Measurements from ENCODE around the gene TLK2. TPM values are rescaled to one million over a fixed set of nuclear protein-coding genes. Genes with fewer than 3 reads are reported as not detected.

TLK2 gene
- total RNA-seq, 1 experiment from 2014 or later = 54.7 TPM

DNA sequence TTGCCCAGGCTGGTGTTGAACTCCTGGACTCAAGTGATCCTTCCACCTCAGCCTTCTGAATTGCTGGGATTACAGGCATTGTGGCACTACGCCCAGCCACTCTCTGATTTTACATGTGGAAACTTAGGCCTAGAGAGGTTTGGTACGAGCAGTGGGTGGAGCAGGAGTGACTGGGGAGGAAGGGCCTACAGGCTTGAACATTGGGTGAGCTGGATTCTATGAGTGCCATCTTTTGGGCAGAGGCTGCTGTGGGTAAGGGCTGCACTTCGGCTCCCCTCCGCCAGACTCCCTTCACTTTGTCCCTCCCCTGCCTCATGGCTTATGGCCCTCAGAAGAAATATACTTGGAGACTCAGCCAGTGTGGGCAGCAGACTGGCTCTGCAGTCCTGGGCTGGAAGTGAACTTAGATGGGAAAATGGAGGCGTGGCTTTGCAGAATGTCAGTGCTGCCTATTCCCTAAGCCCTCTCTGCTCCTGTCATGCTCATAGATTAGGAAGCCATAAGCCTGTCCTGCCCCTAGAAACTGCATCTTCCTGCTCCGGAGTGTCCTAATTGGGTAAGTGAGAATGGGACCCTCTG lies 139.4 kb downstream of the TLK2 start:
- TF ChIP-seq, protein P1, sequence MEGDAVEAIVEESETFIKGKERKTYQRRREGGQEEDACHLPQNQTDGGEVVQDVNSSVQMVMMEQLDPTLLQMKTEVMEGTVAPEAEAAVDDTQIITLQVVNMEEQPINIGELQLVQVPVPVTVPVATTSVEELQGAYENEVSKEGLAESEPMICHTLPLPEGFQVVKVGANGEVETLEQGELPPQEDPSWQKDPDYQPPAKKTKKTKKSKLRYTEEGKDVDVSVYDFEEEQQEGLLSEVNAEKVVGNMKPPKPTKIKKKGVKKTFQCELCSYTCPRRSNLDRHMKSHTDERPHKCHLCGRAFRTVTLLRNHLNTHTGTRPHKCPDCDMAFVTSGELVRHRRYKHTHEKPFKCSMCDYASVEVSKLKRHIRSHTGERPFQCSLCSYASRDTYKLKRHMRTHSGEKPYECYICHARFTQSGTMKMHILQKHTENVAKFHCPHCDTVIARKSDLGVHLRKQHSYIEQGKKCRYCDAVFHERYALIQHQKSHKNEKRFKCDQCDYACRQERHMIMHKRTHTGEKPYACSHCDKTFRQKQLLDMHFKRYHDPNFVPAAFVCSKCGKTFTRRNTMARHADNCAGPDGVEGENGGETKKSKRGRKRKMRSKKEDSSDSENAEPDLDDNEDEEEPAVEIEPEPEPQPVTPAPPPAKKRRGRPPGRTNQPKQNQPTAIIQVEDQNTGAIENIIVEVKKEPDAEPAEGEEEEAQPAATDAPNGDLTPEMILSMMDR (conservative IDR thresholded peaks at IDR 0.05; ENCODE audit: low read depth, low read length) = no peak
- TF ChIP-seq EZH2 (IDR thresholded peaks at IDR 0.05; ENCODE audit: borderline replicate concordance, low read depth, low read length, poor library complexity, severe bottlenecking) = no peak
- Histone ChIP-seq H3K4me3 (ENCODE audit: low read depth, low read length, poor library complexity, severe bottlenecking) (no peak overlapping the region), H3K4me1 (ENCODE audit: insufficient read depth, low read length, poor library complexity, severe bottlenecking) (no peaks in the 10 kb centered on the region), H3K36me3 (ENCODE audit: insufficient read depth, low read length, poor library complexity, severe bottlenecking) (no peaks in the 10 kb centered on the region), H3K9me3 (ENCODE audit: low read depth, low read length, poor library complexity, severe bottlenecking) (no peaks in the 10 kb centered on the region), H3K27me3 (replicated peaks; ENCODE audit: insufficient read depth, low read depth, low read length, poor library complexity) (no peaks in the 10 kb centered on the region), H3K27ac (ENCODE audit: low read depth, low read length, poor library complexity, severe bottlenecking) (no peak overlapping the region)
- ChIA-PET POLR2A (ENCODE audit: low non-redundant PET) (no interaction called here), CTCF (no interaction called here)
- DNase-seq (ENCODE audit: low spot score) = no peak
- no TSS peak for BruUV-seq (replicated peaks)
- intact Hi-C loops (cut with micrococcal nuclease; ENCODE audit: unreplicated experiment) = no loop called here

DNA sequence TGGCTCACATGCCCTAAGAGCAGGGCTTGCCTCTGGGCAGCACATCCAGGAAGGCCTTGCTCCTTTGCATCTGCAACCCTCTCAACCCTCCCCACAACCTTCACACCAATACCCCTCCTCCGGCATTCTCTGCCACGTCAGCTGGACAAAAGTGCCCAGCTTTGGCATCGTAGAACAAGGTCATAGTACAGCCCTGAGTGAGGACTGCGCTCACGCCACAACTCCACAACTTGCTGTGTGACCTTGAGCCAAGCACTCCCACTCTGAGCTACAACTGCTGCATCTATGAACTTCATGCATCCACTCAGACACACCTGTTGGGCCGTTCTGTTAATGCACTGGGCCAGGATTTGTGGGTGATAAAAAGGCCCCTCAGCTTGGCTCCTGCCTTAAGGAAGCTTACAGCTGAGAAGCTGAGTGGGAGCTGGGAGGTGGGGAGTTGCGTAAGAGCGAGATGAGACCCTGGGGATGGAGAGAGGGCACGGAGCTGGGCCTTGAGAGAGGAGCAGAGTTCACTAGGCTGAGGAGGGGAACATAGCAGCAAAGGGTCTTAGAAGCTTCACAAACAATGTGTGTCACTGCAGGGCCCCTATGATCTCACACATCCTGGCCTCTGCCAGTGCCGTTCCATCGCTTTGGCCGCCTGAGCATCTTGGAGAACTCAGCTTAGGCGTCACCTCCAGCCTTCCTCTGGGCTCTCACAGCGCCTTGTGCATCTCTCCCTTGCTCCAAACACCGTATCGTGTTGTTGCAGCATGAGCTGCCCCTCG lies 140.2 kb downstream of the TLK2 start:
- Histone ChIP-seq H3K9me3 (ENCODE audit: low read depth, low read length, poor library complexity, severe bottlenecking) (no peaks in the 10 kb centered on the region), H3K4me1 (ENCODE audit: insufficient read depth, low read length, poor library complexity, severe bottlenecking) (no peaks in the 10 kb centered on the region), H3K4me3 (ENCODE audit: low read depth, low read length, poor library complexity, severe bottlenecking) (no peak overlapping the region), H3K27ac (ENCODE audit: low read depth, low read length, poor library complexity, severe bottlenecking) (no peak overlapping the region), H3K36me3 (ENCODE audit: insufficient read depth, low read length, poor library complexity, severe bottlenecking) (no peaks in the 10 kb centered on the region), H3K27me3 (replicated peaks; ENCODE audit: insufficient read depth, low read depth, low read length, poor library complexity) (no peaks in the 10 kb centered on the region)
- TF ChIP-seq, protein P1 (conservative IDR thresholded peaks at IDR 0.05; ENCODE audit: low read depth, low read length) = no peak
- TF ChIP-seq EZH2 (IDR thresholded peaks at IDR 0.05; ENCODE audit: borderline replicate concordance, low read depth, low read length, poor library complexity, severe bottlenecking) = no peak
- ChIA-PET POLR2A (ENCODE audit: low non-redundant PET) (no interaction called here), CTCF (no interaction called here)
- no peak for DNase-seq (ENCODE audit: low spot score)
- intact Hi-C loops (cut with micrococcal nuclease; ENCODE audit: unreplicated experiment) = no loop called here
- no TSS peak for BruUV-seq (replicated peaks)

DNA sequence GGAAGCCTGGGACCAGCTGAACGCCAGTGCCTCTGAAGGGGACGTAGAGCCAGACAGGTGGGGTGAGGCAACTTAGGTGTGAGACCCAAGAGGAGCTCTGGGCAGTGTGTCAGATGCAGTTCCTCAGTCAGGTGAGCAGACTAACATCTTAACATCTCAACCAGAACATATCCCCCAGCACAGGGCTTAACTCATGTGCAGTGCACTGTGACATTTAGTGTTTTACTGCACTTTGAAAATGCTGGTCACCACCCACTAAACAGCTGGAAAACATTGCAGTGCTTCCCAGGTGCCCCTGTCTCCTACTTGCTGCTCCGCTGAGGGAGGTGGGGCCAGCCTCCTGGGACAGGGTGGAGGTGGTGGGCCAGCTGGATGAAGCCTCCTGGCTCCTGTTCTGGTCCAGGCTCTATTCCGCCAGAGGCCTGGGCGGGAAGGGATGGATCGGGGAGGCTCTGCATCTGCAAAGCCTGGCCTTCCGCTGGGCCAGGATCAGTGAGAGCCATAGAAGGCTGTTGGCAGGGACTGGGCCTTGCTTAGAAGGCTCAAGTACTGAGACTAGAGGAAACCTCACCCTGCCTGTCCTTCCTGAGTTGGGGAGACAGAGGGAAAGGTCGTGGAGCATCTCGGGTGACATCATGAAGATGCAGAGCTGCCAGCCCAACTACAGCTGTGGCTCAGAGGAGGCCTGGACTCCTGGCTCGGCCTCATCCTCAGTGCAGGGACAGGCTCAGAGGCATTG lies 141.0 kb downstream of the TLK2 start:
- no peaks in the 10 kb centered on the region for H3K36me3 ChIP-seq (ENCODE audit: insufficient read depth, low read length, poor library complexity, severe bottlenecking)
- no TSS peak for BruUV-seq (replicated peaks)
- no peak overlapping the region for H3K4me3 ChIP-seq (ENCODE audit: low read depth, low read length, poor library complexity, severe bottlenecking)
- no peaks in the 10 kb centered on the region for H3K27me3 ChIP-seq (replicated peaks; ENCODE audit: insufficient read depth, low read depth, low read length, poor library complexity)
- TF ChIP-seq EZH2 (IDR thresholded peaks at IDR 0.05; ENCODE audit: borderline replicate concordance, low read depth, low read length, poor library complexity, severe bottlenecking) = no peak
- TF ChIP-seq, protein P1 (conservative IDR thresholded peaks at IDR 0.05; ENCODE audit: low read depth, low read length) = no peak
- no peak overlapping the region for H3K27ac ChIP-seq (ENCODE audit: low read depth, low read length, poor library complexity, severe bottlenecking)
- H3K4me1 ChIP-seq (ENCODE audit: insufficient read depth, low read length, poor library complexity, severe bottlenecking) = no peaks in the 10 kb centered on the region
- no peak for DNase-seq (ENCODE audit: low spot score)
- ChIA-PET POLR2A (ENCODE audit: low non-redundant PET) (no interaction called here), CTCF (no interaction called here)
- intact Hi-C loops (cut with micrococcal nuclease; ENCODE audit: unreplicated experiment) = no loop called here
- H3K9me3 ChIP-seq (ENCODE audit: low read depth, low read length, poor library complexity, severe bottlenecking) = no peaks in the 10 kb centered on the region

Data from A673 (cell line).